Activated naive CD4-positive, alpha-beta T cell (primary cell): Measurements from ENCODE around the gene TNK2.
"Not testable (repeated sequence)": the region's sequence is repeated elsewhere in the genome, so short reads cannot be mapped to it uniquely, and the experiment has no call there.

ENCODE experiments used
- DNase-seq, 4 experiments: peaks; one replicate each; lab custom pipeline; 2025; lab: John Stamatoyannopoulos, UW

Gene TNK2

DNA sequence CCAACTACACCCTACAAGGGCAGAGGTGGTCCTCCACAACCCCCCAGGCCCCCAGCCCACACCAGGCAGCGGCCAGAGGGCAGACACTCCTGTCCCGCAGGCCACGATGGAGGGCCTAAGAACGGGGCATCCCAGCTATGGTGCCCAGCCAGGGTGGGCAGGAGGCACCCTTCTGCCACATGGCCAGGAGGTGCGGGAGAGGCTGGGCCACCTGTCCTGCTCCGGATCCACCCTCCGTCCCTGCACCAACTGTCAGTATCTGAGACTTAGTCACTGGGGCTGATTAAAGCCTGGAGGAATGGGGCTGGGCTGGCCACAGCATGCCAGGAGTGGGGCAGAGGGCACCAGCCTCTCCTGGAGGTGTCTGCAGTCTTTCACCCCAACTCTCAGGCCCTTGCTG is 37.9 kb downstream of the TNK2 start:
- no peak for DNase-seq

DNA sequence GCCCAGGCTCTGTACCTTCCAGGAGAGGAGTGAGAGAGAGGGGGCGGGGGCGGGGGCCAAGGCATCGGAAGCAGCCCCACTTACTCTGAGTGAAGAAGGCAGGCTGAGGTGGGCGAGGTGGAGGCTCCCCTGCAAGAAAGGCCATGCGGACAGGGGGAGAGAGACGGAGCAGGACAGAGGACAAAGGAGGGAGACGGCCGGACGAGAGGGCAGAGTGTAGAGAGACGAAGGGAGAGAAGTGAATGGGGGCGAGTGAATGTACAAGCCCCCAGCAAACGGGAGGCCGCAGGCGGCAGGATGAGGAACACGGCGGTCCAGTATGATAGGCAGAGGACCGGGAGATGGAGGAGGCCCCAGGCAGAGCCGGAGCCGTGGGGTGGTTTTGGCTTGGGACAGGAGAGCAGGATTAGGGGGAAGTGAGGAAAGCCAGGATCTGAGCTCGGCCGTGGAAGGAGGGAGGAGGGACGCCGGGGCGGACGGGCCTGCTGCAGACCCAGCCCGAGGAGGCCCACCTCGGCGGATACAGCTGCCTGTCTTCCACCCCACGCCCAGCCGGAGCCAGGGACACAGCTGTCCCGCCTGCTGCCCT is 38.8 kb downstream of the TNK2 start:
- DNase-seq = no peak

DNA sequence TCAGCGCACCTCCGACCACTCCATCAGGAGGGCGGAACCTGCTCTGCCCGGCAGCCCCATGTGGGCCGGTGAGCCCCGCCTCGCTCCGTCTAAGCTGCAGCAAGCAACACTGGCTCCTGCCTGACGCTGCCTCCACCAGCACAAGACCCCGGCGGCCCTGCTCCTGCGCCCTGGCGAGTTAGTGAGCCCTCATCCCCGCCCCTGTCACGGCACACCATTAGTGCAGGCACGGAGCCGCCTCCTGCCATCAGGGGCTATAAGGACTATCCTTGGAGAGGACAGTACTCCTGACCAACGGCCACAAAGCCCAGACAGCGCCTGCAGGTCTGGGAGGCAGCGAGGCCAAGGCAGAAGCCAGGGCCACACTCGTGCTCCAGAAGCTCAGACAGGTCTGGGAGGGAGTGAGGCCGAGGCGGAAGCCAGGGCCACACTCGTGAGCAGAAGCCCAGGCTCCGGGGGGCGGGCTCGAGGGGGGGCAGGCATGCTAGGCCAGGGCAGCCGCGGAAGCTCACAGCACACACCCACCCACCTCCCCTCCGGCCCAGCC is 39.4 kb downstream of the TNK2 start:
- no peak for DNase-seq

DNA sequence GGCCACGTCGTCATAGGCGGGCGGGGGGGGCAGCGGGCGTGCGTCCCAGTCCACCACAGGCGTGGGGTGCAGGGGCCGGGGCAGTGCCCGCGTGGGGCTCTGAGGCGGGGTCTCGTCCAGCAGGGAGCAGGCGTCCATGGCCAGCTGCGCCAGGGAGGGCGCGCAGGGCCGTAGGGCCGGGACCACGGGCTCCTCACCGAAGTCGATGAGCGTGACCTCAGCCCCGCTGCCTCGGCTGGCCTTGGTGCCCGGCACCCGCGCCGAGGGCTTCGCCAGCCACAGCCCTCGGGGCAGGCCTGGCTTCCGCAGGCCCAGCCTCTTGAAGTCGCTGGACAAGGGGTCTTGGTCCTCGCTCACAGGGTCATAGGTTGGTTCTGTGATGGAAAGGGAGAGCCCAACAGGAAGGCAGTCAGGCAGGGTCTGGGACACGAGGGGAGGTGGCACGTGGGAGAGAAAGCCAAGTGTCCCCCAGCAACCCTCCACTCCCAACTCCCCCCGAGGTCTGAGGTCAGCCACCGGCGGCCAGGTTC is 40.0 kb downstream of the TNK2 start:
- no peak for DNase-seq

DNA sequence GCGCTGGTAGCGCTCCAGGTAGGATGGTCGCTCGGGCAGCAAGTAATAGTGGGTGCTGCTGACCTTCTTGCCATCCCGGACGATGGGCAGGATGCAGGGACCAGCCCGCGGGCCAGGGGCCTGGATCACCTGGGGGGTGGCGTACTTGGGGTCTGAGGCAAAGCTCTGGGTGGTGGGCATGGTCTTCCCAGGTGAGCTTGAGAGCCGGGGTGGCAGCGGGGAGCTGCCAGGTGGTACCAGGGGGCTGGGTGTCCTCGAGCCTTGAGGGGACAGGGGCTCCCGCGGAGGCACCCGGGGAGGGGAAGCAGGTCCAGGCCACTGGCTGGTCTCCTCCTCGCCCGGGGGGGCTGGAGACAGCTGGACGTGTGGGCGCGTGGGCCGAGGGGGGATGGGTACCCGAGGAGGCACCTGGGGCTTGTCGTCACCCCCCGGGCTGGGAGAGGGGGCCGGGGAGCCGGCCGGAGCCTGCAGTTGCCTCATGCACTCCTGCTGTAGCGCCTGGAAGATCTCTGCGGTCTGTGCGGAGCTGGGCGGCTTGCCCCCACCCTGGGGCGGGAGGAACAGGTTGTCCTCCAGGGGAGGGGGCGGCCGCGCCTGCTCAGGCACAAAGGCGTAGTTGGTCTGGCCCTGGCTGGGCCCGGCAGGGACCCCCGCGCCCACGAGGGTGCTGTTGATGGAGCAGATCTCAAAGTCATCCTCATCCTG is 40.6 kb downstream of the TNK2 start:
- DNase-seq = no peak

DNA sequence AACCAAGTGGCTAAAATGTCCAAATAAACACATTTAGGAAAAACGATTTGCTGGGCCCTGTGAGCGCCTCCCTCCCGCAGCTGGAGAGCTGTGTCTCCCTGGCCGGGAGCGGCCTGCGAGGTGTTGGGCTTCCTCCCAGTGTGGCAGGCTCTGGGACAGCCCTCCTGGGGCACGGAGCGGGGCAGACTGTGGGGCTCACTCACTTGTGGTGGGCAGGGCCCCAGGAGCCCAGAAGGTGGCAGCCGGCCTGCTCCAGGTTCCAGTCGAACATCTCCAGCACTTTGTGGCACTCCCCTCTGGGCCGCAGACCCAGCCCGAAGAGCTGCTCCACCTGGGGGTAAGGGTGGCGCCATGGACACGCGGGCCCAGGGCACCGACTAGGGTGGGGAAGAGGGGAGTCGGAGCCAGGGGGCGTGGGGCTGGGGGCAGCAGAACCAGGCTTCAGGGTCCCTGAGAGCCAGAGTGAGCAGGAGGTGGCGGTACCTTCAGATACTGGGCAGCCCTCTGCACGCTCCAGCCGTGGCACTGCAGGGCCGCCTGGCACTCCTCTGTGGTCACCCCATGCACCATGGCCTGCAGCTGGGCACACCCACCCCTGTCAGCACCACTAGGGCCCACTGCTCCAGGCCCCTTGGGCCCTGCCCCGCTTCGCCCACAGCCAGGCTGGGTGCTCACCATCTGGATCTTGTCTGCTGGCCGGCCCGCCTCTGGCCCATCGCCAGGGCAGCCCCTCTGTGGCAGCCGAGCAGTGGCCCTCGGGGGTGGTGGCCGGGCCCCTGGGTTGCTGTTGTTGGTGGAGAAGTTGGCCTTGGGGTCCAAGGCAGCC is 41.5 kb downstream of the TNK2 start:
- no peak for DNase-seq

DNA sequence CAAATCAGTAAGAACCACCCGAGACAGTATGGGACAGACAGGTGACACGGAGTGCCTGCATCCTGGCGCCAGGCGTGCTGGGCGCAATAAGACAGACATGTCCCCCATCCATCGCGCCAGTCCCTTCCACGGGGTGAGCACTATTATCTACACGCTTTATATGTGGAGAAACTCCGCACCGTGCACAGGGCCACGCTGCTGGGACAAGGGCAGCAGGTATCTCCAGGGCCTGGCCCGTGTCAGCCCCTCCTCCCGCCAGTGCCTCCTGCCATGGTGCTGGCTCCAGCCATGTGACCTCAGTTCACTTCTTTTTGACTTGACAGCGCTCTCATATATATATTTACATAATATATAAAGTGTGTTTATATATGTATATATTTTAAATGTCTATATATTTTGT is 42.6 kb downstream of the TNK2 start:
- no peak for DNase-seq

DNA sequence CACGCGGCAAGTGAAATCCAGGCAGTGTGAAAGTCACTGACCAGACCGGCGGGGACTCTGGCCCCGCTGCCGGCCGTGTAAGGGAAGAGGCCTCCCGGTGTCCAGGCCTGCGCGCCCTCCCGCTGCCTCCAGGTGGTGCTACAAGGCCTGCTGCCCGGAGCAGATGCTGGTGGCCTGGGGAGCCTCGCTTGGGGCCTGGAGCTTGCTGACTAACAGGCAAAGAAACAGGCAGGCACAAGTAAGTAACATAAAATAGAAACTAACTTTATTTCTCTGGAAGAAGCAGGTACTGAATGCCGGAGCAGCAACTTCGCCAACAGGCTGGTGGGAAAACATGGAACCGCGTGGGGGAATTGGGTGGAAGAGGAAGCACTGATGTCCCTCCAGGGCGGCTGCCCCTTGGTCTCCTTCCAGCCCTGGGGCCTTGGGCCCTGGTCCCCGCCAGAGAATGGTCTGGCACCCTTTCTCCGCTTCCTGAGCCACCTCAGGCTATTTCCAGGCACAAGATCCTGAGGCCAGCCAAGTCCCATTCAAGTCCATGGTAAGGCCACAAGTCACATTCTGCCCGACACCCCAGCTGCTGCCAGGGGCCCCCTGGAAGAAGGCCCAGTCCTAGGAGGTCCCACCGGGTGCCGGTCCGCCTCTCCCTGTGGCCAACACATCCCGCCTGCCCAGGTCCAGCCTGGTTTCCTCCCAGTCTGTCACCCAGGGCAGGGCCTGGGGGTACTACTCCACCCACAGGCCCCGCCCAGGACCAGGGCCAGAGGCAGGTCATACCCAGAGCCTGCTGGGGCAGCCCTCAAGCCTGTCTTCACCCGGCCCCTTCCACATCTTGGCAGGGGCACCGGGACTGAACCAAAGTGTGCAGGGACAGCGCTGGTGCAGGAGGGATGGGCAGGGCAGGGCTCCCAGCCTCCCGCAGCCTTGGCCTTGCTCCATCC is 45.0 kb downstream of the TNK2 start:
- peak; percentile 10 to 60 (median 24) for DNase-seq

DNA sequence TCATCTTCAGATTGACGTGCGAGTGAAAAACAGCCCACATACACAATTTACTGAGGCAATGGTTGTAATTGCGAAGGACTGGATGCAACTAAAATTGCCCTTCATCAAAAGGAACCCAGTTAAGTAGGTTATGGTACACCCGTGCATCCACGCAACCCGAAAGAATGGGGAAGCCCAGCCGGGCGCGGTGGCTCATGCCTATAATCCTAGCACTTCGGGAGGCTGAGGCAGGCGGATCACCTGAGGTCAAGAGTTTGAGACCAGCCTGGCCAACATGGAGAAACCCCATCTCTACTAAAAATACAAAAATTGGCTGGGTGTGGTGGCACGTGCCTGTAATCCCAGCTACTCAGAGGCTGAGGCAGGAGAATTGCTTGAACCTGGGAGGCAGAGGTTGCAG is 46.0 kb downstream of the TNK2 start:
- not testable (repeated sequence) for DNase-seq

DNA sequence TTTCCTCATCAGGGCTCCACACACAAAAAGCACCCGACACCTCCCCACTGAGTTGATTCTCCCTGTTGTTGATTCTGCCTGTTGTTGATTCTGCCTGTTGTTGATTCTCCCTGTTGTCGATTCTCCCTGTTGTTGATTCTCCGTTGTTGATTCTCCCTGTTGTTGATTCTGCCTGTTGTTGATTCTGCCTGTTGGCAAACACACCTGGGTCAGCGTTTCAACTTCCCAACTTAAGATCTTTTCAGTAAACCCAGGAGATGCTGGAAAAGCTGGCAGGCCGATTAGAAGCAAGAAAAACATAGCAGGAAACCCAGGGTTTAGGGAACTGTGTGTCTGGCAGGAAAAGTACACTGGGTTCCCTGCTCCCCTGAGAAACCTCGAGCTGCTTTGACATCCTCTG is 47.9 kb downstream of the TNK2 start:
- DNase-seq = no peak

DNA sequence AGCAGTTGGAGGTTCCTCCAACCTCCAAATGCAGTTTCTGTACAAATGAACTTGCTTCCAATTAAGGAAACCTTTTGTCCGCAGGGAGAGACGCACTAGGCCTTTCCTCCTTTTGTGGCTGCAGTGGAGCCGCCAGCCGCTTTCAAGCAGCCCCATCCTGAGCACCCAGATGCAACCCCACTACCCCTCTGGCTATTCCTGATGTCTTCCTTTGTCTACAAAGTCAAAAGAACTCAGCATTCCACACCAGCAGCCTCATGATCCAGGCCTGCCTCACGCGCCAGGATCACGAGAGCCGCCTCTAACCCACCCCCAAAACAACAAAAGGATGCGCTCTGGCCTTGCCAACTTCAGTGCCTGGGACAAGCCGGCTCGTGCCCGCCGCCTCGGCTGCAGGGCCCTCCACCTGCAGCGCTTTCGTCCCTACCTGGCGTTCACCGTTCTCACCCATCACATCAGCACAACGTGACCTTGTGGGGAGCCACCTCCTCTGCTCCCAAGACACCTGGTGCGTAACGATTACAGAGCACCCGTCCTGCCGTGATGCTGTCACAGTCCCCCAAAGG is 48.4 kb downstream of the TNK2 start:
- no peak for DNase-seq

DNA sequence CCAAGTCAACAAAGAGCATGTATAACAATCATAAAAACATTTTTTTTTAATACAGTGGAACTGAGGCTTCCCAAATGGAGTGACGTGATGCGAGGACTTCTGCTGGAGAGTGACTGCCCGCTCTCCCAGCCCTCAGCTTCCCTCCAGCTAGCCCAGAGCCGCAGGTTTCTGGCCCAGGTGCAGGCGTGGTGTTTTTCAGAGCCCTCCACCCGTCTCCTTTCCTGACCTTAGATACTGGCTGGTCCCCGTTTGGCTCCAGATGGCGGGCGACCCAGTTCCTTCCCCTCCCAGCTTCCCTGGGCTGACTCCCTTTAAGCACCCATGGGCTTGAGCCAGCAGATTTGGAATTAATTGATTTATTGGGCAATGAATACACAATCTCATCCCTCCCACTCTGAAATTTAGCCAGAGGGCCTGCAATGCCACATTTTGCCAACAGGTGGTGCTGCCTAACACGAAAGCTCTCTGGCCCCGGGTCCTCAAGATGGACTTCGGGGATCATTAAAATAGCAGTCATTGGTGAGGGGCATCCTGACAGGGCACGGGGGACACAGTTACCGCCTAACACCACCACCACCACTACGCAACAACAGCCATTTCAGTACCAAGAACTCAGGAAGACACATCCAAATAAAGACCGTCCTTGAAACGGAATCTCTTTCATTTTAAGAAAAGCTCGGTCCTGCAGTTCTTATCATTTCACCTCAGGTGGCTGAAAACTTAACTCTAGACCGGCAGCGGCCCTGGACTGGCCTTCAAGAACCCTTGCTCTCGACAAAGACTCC is 49.1 kb downstream of the TNK2 start:
- peak; percentile 34 to 73 (median 68) for DNase-seq

DNA sequence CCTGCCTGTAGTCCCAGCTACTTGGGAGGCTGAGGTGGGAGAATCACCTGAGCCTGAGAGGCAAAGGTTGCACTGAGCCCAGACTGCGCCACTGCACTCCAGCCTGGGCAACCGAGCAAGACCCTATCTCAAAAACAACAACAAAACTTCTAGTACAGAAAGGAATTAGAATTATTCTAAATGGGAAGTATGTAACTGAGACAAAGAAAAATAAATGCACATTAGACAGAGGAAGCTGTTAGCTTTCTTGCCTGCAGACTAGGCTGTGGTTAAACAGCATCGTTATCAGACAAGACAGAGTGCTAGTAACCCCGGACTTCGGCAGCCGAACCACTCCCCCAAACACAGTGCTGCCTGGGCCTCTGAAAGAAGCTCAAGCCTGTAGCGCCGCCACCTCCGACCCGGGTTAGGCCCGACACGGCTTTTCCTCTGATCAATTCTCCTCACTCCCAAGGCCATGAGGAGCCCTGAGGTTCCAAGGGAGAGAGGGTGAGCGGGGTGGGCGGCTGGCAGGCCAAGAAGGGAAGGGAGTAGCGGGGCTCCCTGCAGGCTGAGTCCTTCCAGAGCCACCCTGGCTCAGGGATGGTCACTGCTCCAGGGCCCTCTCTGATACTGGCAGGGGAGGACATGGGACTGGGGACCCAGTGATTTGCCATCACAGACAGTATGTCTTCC is 51.8 kb downstream of the TNK2 start:
- DNase-seq = no peak

DNA sequence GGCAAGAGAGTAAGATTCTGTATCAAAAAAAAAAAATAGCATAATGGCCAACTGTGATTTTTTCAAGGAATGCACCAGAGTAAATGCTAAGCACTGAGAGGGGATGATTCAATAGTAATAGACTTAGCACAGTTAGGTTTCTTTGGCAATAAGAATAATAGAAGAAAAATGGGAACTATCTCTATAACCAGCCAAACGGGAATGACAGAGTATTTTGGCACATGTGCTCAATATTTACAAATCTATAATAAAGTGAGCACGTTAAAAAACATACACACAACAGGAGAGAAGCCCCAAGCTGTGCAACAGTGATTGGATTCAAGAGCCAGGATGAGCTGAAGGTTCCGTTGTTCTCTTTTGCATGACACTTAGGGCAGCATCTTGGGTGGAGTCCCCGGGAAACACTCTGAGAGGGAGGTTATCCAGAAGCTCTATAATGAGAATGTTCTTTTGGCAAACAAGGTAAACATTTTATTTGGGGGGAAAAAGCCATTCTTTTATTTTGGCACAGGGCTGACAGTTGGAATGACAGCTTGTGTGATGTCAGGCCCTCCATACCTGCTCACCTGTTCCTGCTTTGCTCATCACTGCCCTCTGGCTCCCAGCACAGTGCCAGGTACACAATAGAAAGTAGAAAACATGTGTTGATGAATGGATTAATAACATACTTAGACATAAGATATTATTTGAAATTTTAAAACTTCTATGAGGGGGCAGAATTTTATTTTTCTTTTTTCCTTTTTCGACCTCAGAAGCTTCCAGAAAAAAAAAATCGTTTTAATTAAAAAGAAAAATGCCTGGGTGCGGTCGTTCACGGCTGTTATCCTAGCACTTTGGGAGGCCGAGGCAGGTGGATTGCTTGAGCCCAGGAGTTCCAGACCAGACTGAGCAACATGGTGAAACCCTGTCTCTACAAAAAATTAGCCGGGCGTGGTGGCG is 52.6 kb downstream of the TNK2 start:
- DNase-seq = no peak

DNA sequence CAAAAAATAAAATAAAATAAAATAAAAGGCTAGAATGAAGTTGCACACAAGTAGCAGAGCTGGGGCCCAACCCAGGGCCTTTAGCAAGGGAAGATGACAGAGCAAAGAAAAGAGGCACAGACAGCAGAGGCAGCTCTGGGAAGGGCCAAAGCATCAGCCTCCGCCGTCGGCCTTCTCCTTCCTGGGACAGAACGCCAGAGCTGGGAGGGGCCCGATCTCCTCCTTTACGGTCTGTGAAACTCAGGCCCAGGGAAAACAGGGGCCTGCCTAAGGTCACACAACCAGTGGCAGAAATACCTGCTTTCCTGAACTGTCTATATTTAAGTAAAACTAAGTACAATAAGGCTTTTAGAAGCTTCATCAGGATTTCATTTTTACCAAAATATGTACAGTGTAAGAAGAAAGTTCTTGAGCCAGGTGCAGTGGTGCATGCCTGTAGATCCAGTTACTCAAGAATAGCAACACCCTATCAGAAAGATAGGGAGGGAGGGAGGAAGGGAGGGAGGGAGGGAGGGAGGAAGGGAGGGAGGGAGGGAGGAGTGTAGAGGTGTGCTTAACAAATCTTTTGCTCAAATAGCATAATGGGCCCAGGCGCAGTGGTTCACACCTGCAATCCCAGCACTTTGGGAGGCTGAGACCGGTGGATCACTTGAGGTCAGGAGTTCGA is 53.6 kb downstream of the TNK2 start:
- DNase-seq = no peak

DNA sequence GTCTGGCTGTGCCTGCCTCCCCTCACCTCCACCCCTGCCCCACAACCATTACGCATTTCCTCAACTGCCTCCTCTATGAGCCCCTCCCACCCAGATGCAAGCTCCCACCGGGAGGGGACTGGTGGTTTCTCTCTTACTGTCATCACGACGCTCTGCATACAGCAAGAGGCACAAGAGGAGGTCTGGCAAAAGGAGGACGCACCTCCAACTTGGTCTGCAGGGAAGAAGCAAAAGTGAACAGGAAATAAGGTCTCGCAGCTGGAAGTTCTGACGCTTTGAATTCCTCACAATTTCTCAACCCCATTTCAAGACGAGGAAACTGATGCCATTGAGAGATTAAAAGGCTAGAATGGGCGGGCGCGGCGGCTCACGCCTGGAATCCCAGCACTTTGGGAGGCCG is 54.4 kb downstream of the TNK2 start:
- no peak for DNase-seq

DNA sequence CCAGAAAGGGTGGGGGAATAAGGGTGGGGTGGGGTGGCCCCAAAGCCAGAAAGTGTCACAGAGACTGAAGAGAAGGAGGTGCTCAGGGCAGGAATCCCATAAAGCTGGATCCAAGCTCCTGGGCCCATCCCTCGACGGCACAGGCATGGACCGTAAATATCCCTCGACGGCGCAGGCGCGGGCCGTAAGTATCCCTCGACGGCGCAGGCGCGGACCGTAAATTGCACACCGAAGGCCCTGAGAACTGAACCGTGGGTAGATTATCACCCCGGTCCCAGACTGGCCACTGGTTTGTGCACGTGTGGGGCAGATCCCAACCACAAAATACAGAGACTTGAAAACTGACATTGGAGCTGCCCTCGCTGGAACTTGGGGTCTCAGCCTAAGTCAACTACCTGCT is 55.3 kb downstream of the TNK2 start:
- no peak for DNase-seq
